ENCODE measurements around the gene SETBP1.
"Not testable (repeated sequence)": the region's sequence is repeated elsewhere in the genome, so short reads cannot be mapped to it uniquely, and the experiment has no call there.

The SETBP1 gene

GRCh38 chr18:44704135-44704789, 23.6 kb downstream of the SETBP1 start:
- no peak for DNase-seq (ENCODE audit: low read depth)

- no peak for DNase-seq (ENCODE audit: low read depth)
Measured at GRCh38 chr18:44705075-44705675, 24.5 kb downstream of the SETBP1 start.

- no peak for DNase-seq (ENCODE audit: low read depth)
Measured at GRCh38 chr18:44708451-44709083, 27.9 kb downstream of the SETBP1 start.

- DNase-seq (ENCODE audit: low read depth): no peak
Measured at GRCh38 chr18:44709307-44710126, 28.8 kb downstream of the SETBP1 start.

GRCh38 chr18:44710931-44711330, 30.2 kb downstream of the SETBP1 start:
- no peak for DNase-seq (ENCODE audit: low read depth)

GRCh38 chr18:44712025-44712424, 31.3 kb downstream of the SETBP1 start:
- no peak for DNase-seq (ENCODE audit: low read depth)

- DNase-seq (ENCODE audit: low read depth): no peak
Measured at GRCh38 chr18:44713435-44713834, 32.7 kb downstream of the SETBP1 start.

- no peak for DNase-seq (ENCODE audit: low read depth)
Measured at GRCh38 chr18:44714376-44714775, 33.7 kb downstream of the SETBP1 start.

- peak; percentile 89 for DNase-seq (ENCODE audit: low read depth)
Measured at GRCh38 chr18:44715245-44715644, 34.6 kb downstream of the SETBP1 start.

- no peak for DNase-seq (ENCODE audit: low read depth)
Measured at GRCh38 chr18:44715842-44716241, 35.2 kb downstream of the SETBP1 start.

- no peak for DNase-seq (ENCODE audit: low read depth)
Measured at GRCh38 chr18:44716697-44717163, 36.0 kb downstream of the SETBP1 start.

- no peak for DNase-seq (ENCODE audit: low read depth)
Measured at GRCh38 chr18:44719519-44720060, 38.9 kb downstream of the SETBP1 start.

- DNase-seq (ENCODE audit: low read depth): not testable (repeated sequence)
Measured at GRCh38 chr18:44721748-44722147, 41.1 kb downstream of the SETBP1 start.

GRCh38 chr18:44723411-44723810, 42.7 kb downstream of the SETBP1 start:
- DNase-seq (ENCODE audit: low read depth): no peak

GRCh38 chr18:44724105-44724778, 43.6 kb downstream of the SETBP1 start:
- DNase-seq (ENCODE audit: low read depth): no peak

GRCh38 chr18:44725300-44726058, 44.8 kb downstream of the SETBP1 start:
- no peak for DNase-seq (ENCODE audit: low read depth)

- DNase-seq (ENCODE audit: low read depth): no peak
Measured at GRCh38 chr18:44726059-44726421, 45.4 kb downstream of the SETBP1 start.

- DNase-seq (ENCODE audit: low read depth): no peak
Measured at GRCh38 chr18:44727291-44727690, 46.6 kb downstream of the SETBP1 start.

GRCh38 chr18:44729631-44730101, 49.0 kb downstream of the SETBP1 start:
- peak; percentile 51 for DNase-seq (ENCODE audit: low read depth)

GRCh38 chr18:44730803-44731529, 50.3 kb downstream of the SETBP1 start:
- no peak for DNase-seq (ENCODE audit: low read depth)

All from GM04503 (cell line).